ENCODE results near the gene IL10.

The IL10 gene

DNA sequence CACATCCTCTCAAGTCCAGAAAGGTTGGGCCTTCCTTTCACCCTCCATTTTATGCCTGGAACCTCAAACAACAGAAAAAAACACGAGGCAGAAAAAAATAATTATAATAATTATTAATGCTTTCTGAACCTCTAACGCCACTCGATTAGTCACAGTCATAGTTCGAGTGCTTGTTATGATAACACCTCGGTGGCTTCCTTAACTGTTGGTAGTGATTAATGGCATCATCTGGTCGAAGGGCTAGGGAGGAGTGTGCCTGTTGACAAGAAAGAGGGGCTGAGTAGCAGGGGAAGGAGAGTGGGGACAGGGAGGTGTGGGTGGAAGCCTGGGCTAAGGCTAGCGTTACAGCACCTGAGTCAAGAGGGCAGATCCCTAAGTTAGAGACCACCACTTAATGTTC is 21.3 kb upstream of the IL10 start:
- intact Hi-C loops (cut with DNase I; ENCODE audit: low total_unique reads) = no loop called here

DNA sequence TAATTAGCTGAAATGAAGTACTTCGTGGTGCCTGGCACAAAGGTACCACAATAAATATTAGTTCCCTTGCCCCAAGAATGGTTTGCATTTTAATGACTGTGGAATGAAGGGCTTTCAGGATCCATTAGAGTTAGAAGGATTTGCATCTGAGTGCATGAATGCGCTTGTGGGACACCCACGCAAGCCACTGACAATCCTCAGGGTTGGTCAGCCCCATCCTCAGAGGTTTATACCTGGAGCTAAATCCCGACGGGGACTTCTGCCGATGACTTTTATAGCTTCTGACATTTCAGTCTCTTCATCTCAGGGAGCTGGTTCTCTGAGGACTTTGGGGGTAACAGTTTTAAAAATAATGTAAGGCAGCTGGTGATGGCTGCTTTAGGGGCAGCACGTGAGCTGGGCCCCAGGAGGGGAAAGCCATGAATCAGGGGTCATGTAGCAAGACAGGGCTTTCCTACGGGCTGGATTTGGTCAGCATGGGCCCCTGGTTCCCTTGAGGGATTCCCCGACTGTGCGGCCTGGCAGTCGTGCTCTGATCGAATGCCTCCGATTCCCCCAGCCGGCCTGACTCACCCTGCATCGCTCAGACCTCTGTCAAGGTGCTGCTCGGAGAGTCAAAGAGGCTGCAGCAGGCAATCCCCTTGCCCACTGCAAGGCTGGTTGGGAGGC is 20.8 kb upstream of the IL10 start:
- H3K4me1 ChIP-seq = no peaks in the 10 kb centered on the region
- no peak for TF ChIP-seq CTCF (IDR thresholded peaks at IDR 0.05)
- intact Hi-C loops (cut with DNase I; ENCODE audit: low total_unique reads) = no loop called here
- peaks cover 0 to 6% of the 10 kb centered on the region in 2 donors for H3K27me3 ChIP-seq
- no peak for DNase-seq
- no peak overlapping the region for H3K27ac ChIP-seq
- H3K9me3 ChIP-seq = no peaks in the 10 kb centered on the region
- no peak overlapping the region for H3K4me3 ChIP-seq
- no peaks in the 10 kb centered on the region for H3K36me3 ChIP-seq

More for the DNA sequence above, 21.3 kb upstream of the IL10 start:
- DNase-seq = no peak
- H3K27me3 ChIP-seq = peaks cover 0 to 7% of the 10 kb centered on the region in 2 donors
- H3K4me1 ChIP-seq = no peaks in the 10 kb centered on the region
- no peak for TF ChIP-seq CTCF (IDR thresholded peaks at IDR 0.05)
- no peaks in the 10 kb centered on the region for H3K36me3 ChIP-seq
- H3K9me3 ChIP-seq = no peaks in the 10 kb centered on the region
- H3K4me3 ChIP-seq = no peak overlapping the region
- no peak overlapping the region for H3K27ac ChIP-seq

DNA sequence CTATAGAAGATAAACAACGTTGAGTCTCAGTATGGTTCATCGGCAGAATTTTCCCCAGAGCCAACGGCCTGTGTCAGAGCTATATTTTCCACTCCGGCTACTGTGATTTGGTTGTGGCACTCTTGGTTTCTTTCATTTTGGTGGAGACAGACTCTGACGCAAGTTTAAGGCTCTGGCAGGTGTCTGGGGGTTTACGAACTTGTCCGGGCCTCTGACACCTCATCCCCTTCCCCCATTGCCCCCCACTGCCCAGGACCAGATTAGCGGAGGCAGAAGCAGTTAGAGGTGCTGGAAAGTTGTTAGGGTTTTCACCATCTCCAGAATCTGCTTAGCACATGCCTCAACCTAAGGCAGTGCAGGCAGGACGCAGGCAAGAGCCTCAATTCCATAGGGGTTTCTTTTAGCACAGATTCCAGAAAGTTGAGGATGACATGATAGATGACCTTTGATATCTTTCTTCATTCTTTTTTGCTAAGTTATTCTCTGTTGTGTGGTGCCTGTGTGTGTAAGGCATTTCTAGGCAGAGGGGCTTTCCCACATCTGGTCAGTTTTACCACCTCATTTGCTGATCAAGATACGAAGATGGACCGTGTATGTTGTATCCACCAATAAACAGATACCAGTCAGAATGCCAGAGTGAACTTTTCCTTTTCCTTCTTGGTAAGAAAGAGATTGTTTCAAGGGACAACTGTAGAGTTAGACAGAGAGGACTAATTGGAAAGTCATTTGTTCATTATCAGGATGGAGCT is 18.4 kb upstream of the IL10 start:
- Histone ChIP-seq H3K36me3 (no peaks in the 10 kb centered on the region), H3K27me3 (peaks cover 0 to 3% of the 10 kb centered on the region in 2 donors), H3K27ac (no peak overlapping the region), H3K4me1 (no peaks in the 10 kb centered on the region), H3K9me3 (no peaks in the 10 kb centered on the region), H3K4me3 (no peak overlapping the region)
- no peak for DNase-seq
- TF ChIP-seq CTCF (IDR thresholded peaks at IDR 0.05) = no peak
- intact Hi-C loops (cut with DNase I; ENCODE audit: low total_unique reads) = no loop called here

GRCh38 chr1:206788487-206789050 is 16.3 kb upstream of the IL10 start:
- Histone ChIP-seq H3K4me1 (no peaks in the 10 kb centered on the region), H3K27ac (no peak overlapping the region), H3K9me3 (no peaks in the 10 kb centered on the region), H3K36me3 (no peaks in the 10 kb centered on the region), H3K27me3 (peaks cover 0 to 3% of the 10 kb centered on the region in 2 donors), H3K4me3 (no peak overlapping the region)
- TF ChIP-seq CTCF (IDR thresholded peaks at IDR 0.05) = no peak
- DNase-seq = no peak
- intact Hi-C loops (cut with DNase I; ENCODE audit: low total_unique reads) = no loop called here

- Histone ChIP-seq H3K4me1 (no peaks in the 10 kb centered on the region), H3K36me3 (no peaks in the 10 kb centered on the region), H3K4me3 (no peak overlapping the region), H3K9me3 (no peaks in the 10 kb centered on the region), H3K27ac (no peak overlapping the region), H3K27me3 (no peaks in the 10 kb centered on the region)
- no peak for TF ChIP-seq CTCF (IDR thresholded peaks at IDR 0.05)
- intact Hi-C loops (cut with DNase I; ENCODE audit: low total_unique reads) = no loop called here
- no peak for DNase-seq
Measured at GRCh38 chr1:206787891-206788290, 15.6 kb upstream of the IL10 start.
